Hepatocyte (in vitro differentiated cells): ENCODE results near the gene SCAF1. TPM values are rescaled to one million over a fixed set of nuclear protein-coding genes. Genes with fewer than 3 reads are reported as not detected.
"Not testable (repeated sequence)": the region's sequence is repeated elsewhere in the genome, so short reads cannot be mapped to it uniquely, and the experiment has no call there.

ENCODE experiments used
- DNase-seq: peaks from one replicate; pipeline ENCODE4 v3.0.0-alpha.2; 2016; ENCODE audit warnings: low spot score
- H2AFZ ChIP-seq: fragments of 200-600 bp; sonication (generic); 2 replicates; pipeline ENCODE4 v1.6.0; 2016; ENCODE audit warnings: antibody characterized with exemption, mild to moderate bottlenecking
- H3K27ac ChIP-seq: fragments of 200-600 bp; sonication (generic); 2 replicates; pipeline ENCODE4 v1.5.1; 2016; ENCODE audit warnings: mild to moderate bottlenecking
- H3K27me3 ChIP-seq: fragments of 200-600 bp; sonication (generic); 2 replicates; pipeline ENCODE4 v1.6.1; 2016
- H3K36me3 ChIP-seq: fragments of 200-600 bp; sonication (generic); replicated peaks from 2 replicates; pipeline ENCODE4 v1.5.1; 2016; ENCODE audit warnings: low read depth; ENCODE audit not compliant: insufficient read depth
- H3K4me1 ChIP-seq: fragments of 200-600 bp; sonication (generic); 2 replicates; pipeline ENCODE4 v1.5.1; 2016; ENCODE audit warnings: mild to moderate bottlenecking, moderate library complexity; ENCODE audit not compliant: insufficient read depth
- H3K4me2 ChIP-seq: fragments of 200-600 bp; sonication (generic); 2 replicates; pipeline ENCODE4 v1.6.0; 2016
- H3K4me3 ChIP-seq: fragments of 200-600 bp; sonication (generic); 2 replicates; pipeline ENCODE4 v1.5.1; 2016; ENCODE audit warnings: mild to moderate bottlenecking
- H3K79me2 ChIP-seq: fragments of 200-600 bp; sonication (generic); 2 replicates; pipeline ENCODE4 v1.6.0; 2017; ENCODE audit warnings: mild to moderate bottlenecking
- H3K9me2 ChIP-seq: fragments of 200-600 bp; sonication (generic); replicated peaks from 2 replicates; pipeline ENCODE4 v1.6.0; 2017; ENCODE audit warnings: mild to moderate bottlenecking; ENCODE audit not compliant: insufficient read depth
- H3K9me3 ChIP-seq: fragments of 200-600 bp; sonication (generic); 2 replicates; pipeline ENCODE4 v1.5.1; 2016; ENCODE audit warnings: low read depth, mild to moderate bottlenecking
- H4K20me1 ChIP-seq: fragments of 200-600 bp; sonication (generic); 2 replicates; pipeline ENCODE4 v1.6.0; 2016; ENCODE audit warnings: mild to moderate bottlenecking; ENCODE audit not compliant: insufficient read depth, poor library complexity, severe bottlenecking
- EZH2 ChIP-seq: fragments of 200-600 bp; sonication (generic); IDR thresholded peaks from 2 replicates; pipeline ENCODE4 v1.6.1; 2016; ENCODE audit warnings: antibody characterized with exemption, mild to moderate bottlenecking, borderline replicate concordance
- EZH2phosphoT487 ChIP-seq: fragments of 200-600 bp; sonication (generic); IDR thresholded peaks from one replicate; pipeline ENCODE4 v1.6.1; 2018; ENCODE audit warnings: antibody characterized with exemption, mild to moderate bottlenecking, low read depth, moderate library complexity; ENCODE audit not compliant: unreplicated experiment, severe bottlenecking
- WGBS: methylation state at CpG from one replicate; pipeline ENCODE4 v1.1.6; 2016; ENCODE audit warnings: low lambda C conversion rate; ENCODE audit errors: missing lambda C conversion rate; 5-methylcytosine and 5-hydroxymethylcytosine counted together
- polyA plus RNA-seq: library from polyadenylated mRNA; unstranded; fragments of >200 nt; fragmentation: Nextera tagmentation; extraction: Ambion mirVana; gene quantifications from 2 replicates; pipeline ENCODE4 v1.2.1, GENCODE V29; 2016
- total RNA-seq: library from RNA; depleted of rRNA; stranded (reverse); fragments of >200 nt; gene quantifications from 2 replicates; pipeline ENCODE4 v1.2.3, GENCODE V29; 2014
- TF ChIP-seq, protein P1 (sequence below): fragments of 200-600 bp; sonication (generic); IDR thresholded peaks from 2 replicates; pipeline ENCODE4 v1.5.1; 2016; ENCODE audit warnings: antibody characterized with exemption, mild to moderate bottlenecking; ENCODE audit not compliant: poor library complexity

Gene SCAF1
- total and polyA plus RNA-seq, 2 experiments from 2014 or later = 12.6 to 18.6 TPM

- no peaks in the 10 kb centered on the region for H3K36me3 ChIP-seq
- no peaks in the 10 kb centered on the region for H3K9me2 ChIP-seq
- H3K27me3 ChIP-seq = no peaks in the 10 kb centered on the region
- H3K4me1 ChIP-seq = no peaks in the 10 kb centered on the region
- peaks cover 20% of the 10 kb centered on the region for H4K20me1 ChIP-seq
- H2AFZ ChIP-seq = no peak overlapping the region
- H3K27ac ChIP-seq = no peak overlapping the region
- no peak for DNase-seq
- no peaks in the 10 kb centered on the region for H3K9me3 ChIP-seq
- no peak for TF ChIP-seq EZH2
- TF ChIP-seq, protein P1, sequence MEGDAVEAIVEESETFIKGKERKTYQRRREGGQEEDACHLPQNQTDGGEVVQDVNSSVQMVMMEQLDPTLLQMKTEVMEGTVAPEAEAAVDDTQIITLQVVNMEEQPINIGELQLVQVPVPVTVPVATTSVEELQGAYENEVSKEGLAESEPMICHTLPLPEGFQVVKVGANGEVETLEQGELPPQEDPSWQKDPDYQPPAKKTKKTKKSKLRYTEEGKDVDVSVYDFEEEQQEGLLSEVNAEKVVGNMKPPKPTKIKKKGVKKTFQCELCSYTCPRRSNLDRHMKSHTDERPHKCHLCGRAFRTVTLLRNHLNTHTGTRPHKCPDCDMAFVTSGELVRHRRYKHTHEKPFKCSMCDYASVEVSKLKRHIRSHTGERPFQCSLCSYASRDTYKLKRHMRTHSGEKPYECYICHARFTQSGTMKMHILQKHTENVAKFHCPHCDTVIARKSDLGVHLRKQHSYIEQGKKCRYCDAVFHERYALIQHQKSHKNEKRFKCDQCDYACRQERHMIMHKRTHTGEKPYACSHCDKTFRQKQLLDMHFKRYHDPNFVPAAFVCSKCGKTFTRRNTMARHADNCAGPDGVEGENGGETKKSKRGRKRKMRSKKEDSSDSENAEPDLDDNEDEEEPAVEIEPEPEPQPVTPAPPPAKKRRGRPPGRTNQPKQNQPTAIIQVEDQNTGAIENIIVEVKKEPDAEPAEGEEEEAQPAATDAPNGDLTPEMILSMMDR = no peak
- TF ChIP-seq EZH2phosphoT487 = no peak
- no peak overlapping the region for H3K4me2 ChIP-seq
- peaks cover 39% of the 10 kb centered on the region for H3K79me2 ChIP-seq
- no peak overlapping the region for H3K4me3 ChIP-seq
- 98% methylated on average over 23 of the region's 23 CpGs for WGBS
Observed at GRCh38 chr19:49615861-49616260, 26.1 kb upstream of the SCAF1 start.

- no peak overlapping the region for H3K4me2 ChIP-seq
- no peak overlapping the region for H3K4me3 ChIP-seq
- no peak for DNase-seq
- H3K79me2 ChIP-seq = peaks cover 33% of the 10 kb centered on the region
- H3K9me2 ChIP-seq = no peaks in the 10 kb centered on the region
- H2AFZ ChIP-seq = no peak overlapping the region
- no peaks in the 10 kb centered on the region for H3K36me3 ChIP-seq
- peaks cover 20% of the 10 kb centered on the region for H4K20me1 ChIP-seq
- TF ChIP-seq EZH2 = no peak
- TF ChIP-seq, protein P1 = no peak
- no peak for TF ChIP-seq EZH2phosphoT487
- 98% methylated on average over 7 of the region's 7 CpGs for WGBS
- H3K4me1 ChIP-seq = no peaks in the 10 kb centered on the region
- no peak overlapping the region for H3K27ac ChIP-seq
- H3K27me3 ChIP-seq = no peaks in the 10 kb centered on the region
- no peaks in the 10 kb centered on the region for H3K9me3 ChIP-seq
Observed at GRCh38 chr19:49616532-49616931, 25.5 kb upstream of the SCAF1 start.

DNA sequence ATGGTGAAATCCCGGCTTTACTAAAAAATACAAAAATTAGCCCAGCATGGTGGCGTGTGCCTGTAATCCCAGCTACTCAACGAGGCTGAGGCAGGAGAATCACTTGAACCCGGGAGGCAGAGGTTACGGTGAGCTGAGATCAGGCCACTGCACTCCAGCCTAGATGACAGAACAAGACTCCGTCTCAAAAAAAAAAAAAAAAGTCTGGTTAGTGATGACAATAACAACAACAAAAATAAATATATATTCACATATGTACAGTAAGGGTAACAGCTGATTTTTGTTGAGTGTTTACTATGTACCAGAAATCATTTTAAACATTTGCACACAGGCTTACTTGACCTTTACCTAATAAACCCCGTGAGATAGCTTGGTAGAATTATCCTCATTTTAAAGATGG is 25.1 kb upstream of the SCAF1 start:
- Histone ChIP-seq H3K79me2 (peaks cover 31% of the 10 kb centered on the region), H3K4me2 (no peak overlapping the region), H3K27ac (no peak overlapping the region), H3K9me2 (no peaks in the 10 kb centered on the region), H4K20me1 (peaks cover 20% of the 10 kb centered on the region), H2AFZ (no peak overlapping the region), H3K27me3 (no peaks in the 10 kb centered on the region), H3K4me1 (no peaks in the 10 kb centered on the region), H3K36me3 (no peaks in the 10 kb centered on the region), H3K4me3 (no peak overlapping the region), H3K9me3 (no peaks in the 10 kb centered on the region)
- 95% methylated on average over 7 of the region's 7 CpGs for WGBS
- TF ChIP-seq EZH2phosphoT487 = no peak
- TF ChIP-seq, protein P1 = no peak
- no peak for TF ChIP-seq EZH2
- no peak for DNase-seq

DNA sequence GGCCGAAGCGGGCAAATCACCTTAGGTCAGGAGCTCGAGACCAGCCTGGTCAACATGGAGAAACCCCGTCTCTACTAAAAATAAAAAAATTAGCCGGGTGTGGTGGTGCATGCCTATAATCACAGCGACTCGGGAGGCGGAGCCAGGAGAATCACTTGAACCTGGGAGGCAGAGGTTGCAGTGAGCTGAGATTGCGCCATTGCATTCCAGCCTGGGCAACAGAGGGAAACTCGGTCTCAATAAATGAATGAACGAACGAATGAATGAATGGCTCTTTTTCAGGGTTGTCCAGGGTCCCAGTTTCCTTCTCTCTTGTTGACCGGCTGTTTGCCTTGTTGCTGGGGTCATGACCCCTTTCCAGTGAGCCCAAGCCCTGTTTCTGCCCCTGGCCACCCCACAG is 24.1 kb upstream of the SCAF1 start:
- not testable (repeated sequence) for H3K27me3 ChIP-seq, H3K27ac ChIP-seq, H3K36me3 ChIP-seq, H3K4me1 ChIP-seq, H3K4me2 ChIP-seq, H3K4me3 ChIP-seq, H3K9me2 ChIP-seq, H3K9me3 ChIP-seq, H2AFZ ChIP-seq, DNase-seq
- H4K20me1 ChIP-seq = peaks cover 14% of the 10 kb centered on the region
- peaks cover 22% of the 10 kb centered on the region for H3K79me2 ChIP-seq
- 94% methylated on average over 13 of the region's 13 CpGs for WGBS
